NCI-H2227 (cell line): Measurements from ENCODE around the gene FBLN7.

Experiments used
- DNase-seq: peaks from one replicate; lab custom pipeline; 2025; ENCODE audit not compliant: unreplicated experiment; lab: John Stamatoyannopoulos, UW

The FBLN7 gene

DNA sequence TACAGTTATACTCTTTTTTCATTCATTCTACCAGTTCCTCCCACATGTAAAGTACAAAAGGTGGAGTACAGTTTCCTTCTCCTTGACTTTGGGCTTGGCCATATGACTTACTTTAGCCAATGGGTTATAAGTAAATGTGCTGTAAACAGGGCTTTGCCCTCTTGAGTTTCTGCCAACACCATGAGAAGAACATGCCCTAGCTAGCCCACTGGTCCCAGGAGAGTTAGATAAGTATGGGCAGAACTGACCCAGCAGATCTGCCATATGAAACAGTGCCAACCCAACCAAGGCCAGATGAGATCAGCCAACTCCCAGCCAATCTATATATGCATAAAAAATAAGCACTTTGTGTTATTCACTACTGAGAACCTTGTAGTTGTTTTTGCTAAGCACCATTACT lies 91.2 kb downstream of the FBLN7 start:
- no peak for DNase-seq

DNA sequence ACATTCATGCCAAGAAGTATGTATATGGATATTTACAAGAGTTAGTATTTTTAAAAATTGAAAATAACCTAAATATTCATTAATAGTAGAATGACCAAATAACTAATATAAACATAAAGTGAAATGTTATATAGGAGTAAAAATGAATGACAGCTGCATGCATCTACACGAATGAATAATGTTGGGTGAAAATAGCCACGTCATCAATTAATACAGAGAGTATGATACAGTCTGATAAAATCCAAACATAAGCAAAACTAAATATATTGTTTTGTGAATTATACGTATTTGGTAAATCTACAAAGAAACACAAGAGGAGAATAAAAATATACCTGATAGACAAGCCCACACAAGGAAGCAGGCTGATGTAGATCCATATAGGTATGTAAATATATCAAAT lies 92.2 kb downstream of the FBLN7 start:
- no peak for DNase-seq
